ENCODE results near the gene LCN12. TPM values are rescaled to one million over a fixed set of nuclear protein-coding genes. Genes with fewer than 3 reads are reported as not detected.

The LCN12 gene
- total RNA-seq, 1 experiment from 2014 or later: not detected

Other genes with a start within 250 kb of the LCN12 start
- 1.5 and 1.6 TPM in 2 replicates for gene DIPK1B, start 239.7 kb upstream of the LCN12 start, total RNA-seq (2014; rRNA removed; shearing (Covaris generic))
- gene LCN10, start 209.3 kb upstream of the LCN12 start, total RNA-seq (2014; rRNA removed; shearing (Covaris generic)): not detected in 2 replicates
- not detected in 2 replicates for gene LCN6, start 203.7 kb upstream of the LCN12 start, total RNA-seq (2014; rRNA removed; shearing (Covaris generic))
- not detected in 2 replicates for gene LCN8, start 194.0 kb upstream of the LCN12 start, total RNA-seq (2014; rRNA removed; shearing (Covaris generic))
- not detected in 2 replicates for gene LCN15, start 187.8 kb upstream of the LCN12 start, total RNA-seq (2014; rRNA removed; shearing (Covaris generic))
- 63.0 and 84.8 TPM in 2 replicates for gene TMEM141, start 160.9 kb upstream of the LCN12 start, total RNA-seq (2014; rRNA removed; shearing (Covaris generic))
- gene CCDC183, start 155.9 kb upstream of the LCN12 start, total RNA-seq (2014; rRNA removed; shearing (Covaris generic)): not detected in 2 replicates
- 55.9 and 75.4 TPM in 2 replicates for gene RABL6, start 144.3 kb upstream of the LCN12 start, total RNA-seq (2014; rRNA removed; shearing (Covaris generic))
- 0.15 and 1.1 TPM in 2 replicates for gene AJM1, start 109.8 kb upstream of the LCN12 start, total RNA-seq (2014; rRNA removed; shearing (Covaris generic))
- gene PHPT1, start 102.9 kb upstream of the LCN12 start, total RNA-seq (2014; rRNA removed; shearing (Covaris generic)): 81.2 and 95.3 TPM in 2 replicates
- gene MAMDC4, start 99.9 kb upstream of the LCN12 start, total RNA-seq (2014; rRNA removed; shearing (Covaris generic)): 0.44 TPM in 1 of 2 replicates, not detected in the other
- 567 and 587 TPM in 2 replicates for gene EDF1, start 86.0 kb upstream of the LCN12 start, total RNA-seq (2014; rRNA removed; shearing (Covaris generic))
- gene TRAF2, start 65.8 kb upstream of the LCN12 start, total RNA-seq (2014; rRNA removed; shearing (Covaris generic)): 13.6 and 26.8 TPM in 2 replicates
- gene FBXW5, start 7.5 kb upstream of the LCN12 start, total RNA-seq (2014; rRNA removed; shearing (Covaris generic)): 78.4 and 117 TPM in 2 replicates
- 0.89 TPM in 1 of 2 replicates, not detected in the other for gene C8G, start 7.0 kb upstream of the LCN12 start, total RNA-seq (2014; rRNA removed; shearing (Covaris generic))
- not detected in 2 replicates for gene PTGDS, start 25.2 kb downstream of the LCN12 start, total RNA-seq (2014; rRNA removed; shearing (Covaris generic))
- not detected in 2 replicates for gene LCNL1, start 30.7 kb downstream of the LCN12 start, total RNA-seq (2014; rRNA removed; shearing (Covaris generic))
- 53.1 and 59.0 TPM in 2 replicates for gene PAXX, start 40.1 kb downstream of the LCN12 start, total RNA-seq (2014; rRNA removed; shearing (Covaris generic))
- gene CLIC3, start 44.3 kb downstream of the LCN12 start, total RNA-seq (2014; rRNA removed; shearing (Covaris generic)): 11.0 and 18.9 TPM in 2 replicates
- gene ABCA2, start 76.0 kb downstream of the LCN12 start, total RNA-seq (2014; rRNA removed; shearing (Covaris generic)): 9.2 and 10.2 TPM in 2 replicates
- gene FUT7, start 79.8 kb downstream of the LCN12 start, total RNA-seq (2014; rRNA removed; shearing (Covaris generic)): not detected in 2 replicates
- 8.2 and 10.7 TPM in 2 replicates for gene NPDC1, start 93.9 kb downstream of the LCN12 start, total RNA-seq (2014; rRNA removed; shearing (Covaris generic))
- not detected in 2 replicates for gene ENTPD2, start 101.8 kb downstream of the LCN12 start, total RNA-seq (2014; rRNA removed; shearing (Covaris generic))
- 11.8 and 28.5 TPM in 2 replicates for gene SAPCD2, start 118.3 kb downstream of the LCN12 start, total RNA-seq (2014; rRNA removed; shearing (Covaris generic))
- 6.7 and 12.9 TPM in 2 replicates for gene UAP1L1, start 125.2 kb downstream of the LCN12 start, total RNA-seq (2014; rRNA removed; shearing (Covaris generic))
- 86.8 and 145 TPM in 2 replicates for gene MAN1B1, start 134.7 kb downstream of the LCN12 start, total RNA-seq (2014; rRNA removed; shearing (Covaris generic))
- 26.8 and 30.0 TPM in 2 replicates for gene DPP7, start 162.5 kb downstream of the LCN12 start, total RNA-seq (2014; rRNA removed; shearing (Covaris generic))
- gene GRIN1, start 186.9 kb downstream of the LCN12 start, total RNA-seq (2014; rRNA removed; shearing (Covaris generic)): not detected in 2 replicates
- not detected in 2 replicates for gene LRRC26, start 217.8 kb downstream of the LCN12 start, total RNA-seq (2014; rRNA removed; shearing (Covaris generic))
- not detected in 2 replicates for gene TMEM210, start 219.8 kb downstream of the LCN12 start, total RNA-seq (2014; rRNA removed; shearing (Covaris generic))
- 8.6 and 17.6 TPM in 2 replicates for gene ANAPC2, start 236.3 kb downstream of the LCN12 start, total RNA-seq (2014; rRNA removed; shearing (Covaris generic))
- gene SSNA1, start 236.4 kb downstream of the LCN12 start, total RNA-seq (2014; rRNA removed; shearing (Covaris generic)): 99.7 and 110 TPM in 2 replicates
- 4.5 and 8.5 TPM in 2 replicates for gene TPRN, start 248.5 kb downstream of the LCN12 start, total RNA-seq (2014; rRNA removed; shearing (Covaris generic))

Measured in M059J (cell line).